Measurements from ENCODE around the gene LCP1.

DNA sequence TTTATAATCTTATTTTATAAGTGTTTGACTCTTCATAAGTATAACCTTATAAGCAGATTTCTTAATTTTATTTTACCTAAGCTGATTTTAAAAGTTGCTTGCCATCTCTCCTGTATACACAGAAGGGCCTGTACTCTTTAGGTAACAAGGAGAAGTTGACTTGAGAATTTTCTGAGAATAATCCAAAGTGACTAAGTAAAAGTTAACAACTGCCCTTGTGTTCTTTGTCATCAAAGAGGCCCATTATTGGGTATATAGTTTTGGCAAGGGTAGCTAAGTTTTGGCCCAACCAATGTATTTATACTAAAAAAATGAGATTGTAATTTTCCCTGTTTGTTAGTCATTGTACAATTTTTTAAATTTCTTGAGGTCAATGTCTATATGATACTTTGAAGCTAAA lies 3.2 kb downstream of the LCP1 start:
- TF ChIP-seq GATA1 (IDR thresholded peaks at IDR 0.05; ENCODE audit: low read depth, low read length), result no peak
- no peak for TF ChIP-seq POLR2A (IDR thresholded peaks at IDR 0.05; ENCODE audit: low read length)

All from erythroblast (primary cell).